ENCODE results near the gene LMAN1L.

- TF ChIP-seq POLR2A (IDR thresholded peaks at IDR 0.05) (no peak), EP300 (IDR thresholded peaks at IDR 0.05) (no peak)
Observed at GRCh38 chr15:74801311-74801997, 11.2 kb upstream of the LMAN1L start.

Measured in tibial nerve (tissue), 3 donors.